Ecto neural progenitor cell (in vitro differentiated cells): ENCODE data around the gene TNFSF13B.

Experiments used
- DNase-seq: peaks from one replicate; pipeline ENCODE4 v3.0.0-alpha.2; 2018; ENCODE audit warnings: low spot score

The TNFSF13B gene

GRCh38 chr13:108346376-108346775 lies 76.9 kb downstream of the TNFSF13B start:
- no peak for DNase-seq

GRCh38 chr13:108349269-108349668 lies 79.8 kb downstream of the TNFSF13B start:
- no peak for DNase-seq

- DNase-seq, result no peak
Measured at GRCh38 chr13:108350579-108350978, 81.1 kb downstream of the TNFSF13B start.

DNA sequence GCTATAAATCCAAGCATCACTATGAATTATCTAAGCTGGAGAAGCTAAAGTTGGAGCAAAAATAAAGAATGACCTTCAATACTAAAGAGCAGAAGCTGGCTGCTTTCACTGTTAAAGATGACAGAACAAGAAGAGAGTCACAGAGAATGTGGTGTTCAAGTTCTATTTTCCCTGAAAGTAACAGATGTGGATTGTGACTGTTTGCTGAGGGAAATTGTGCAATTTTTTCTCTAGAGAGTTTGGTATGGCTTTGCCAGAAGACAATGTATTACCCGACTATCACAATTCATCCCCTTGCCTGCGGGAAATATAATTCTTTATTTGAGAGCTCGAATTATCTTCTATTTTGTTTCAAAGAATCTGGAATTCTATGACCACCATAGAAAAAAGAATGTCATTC lies 83.1 kb downstream of the TNFSF13B start:
- DNase-seq, result no peak

DNA sequence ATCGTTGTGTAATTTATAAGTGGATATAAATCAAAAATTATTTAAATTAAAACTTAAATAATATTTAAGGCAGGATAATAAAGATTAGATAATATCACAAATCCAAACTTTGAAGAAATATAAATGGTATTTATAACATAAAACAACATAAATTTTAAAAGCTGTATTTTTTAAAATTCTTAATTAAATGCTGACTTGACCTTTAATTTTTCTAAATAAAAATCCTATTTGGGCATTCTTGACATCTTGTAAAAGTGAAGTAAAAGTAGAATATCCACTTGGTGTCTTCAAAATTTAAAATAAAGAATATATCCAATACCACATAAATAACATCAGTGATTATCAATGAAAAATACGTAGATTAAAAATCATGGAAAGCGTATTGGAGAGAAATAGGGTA lies 87.7 kb downstream of the TNFSF13B start:
- DNase-seq, result no peak
